Fibroblast of mammary gland (primary cell): ENCODE results near the gene TNNC2.
"Not testable (repeated sequence)": the region's sequence is repeated elsewhere in the genome, so short reads cannot be mapped to it uniquely, and the experiment has no call there.

Experiments used
- DNase-seq: peaks from one replicate; pipeline ENCODE4 v3.0.0-alpha.2; 2010; ENCODE audit warnings: low read depth
- H3K4me3 ChIP-seq: 2 replicates; pipeline ENCODE4 v1.5.1; 2011; ENCODE audit warnings: low read depth, mild to moderate bottlenecking, low read length, moderate library complexity; ENCODE audit not compliant: control insufficient read depth
- TF ChIP-seq, protein P1 (sequence below): conservative IDR thresholded peaks from 2 replicates; pipeline ENCODE4 v1.5.1; 2011; ENCODE audit warnings: low read depth, low read length, inconsistent platforms; ENCODE audit not compliant: control insufficient read depth, insufficient read depth

TNNC2 gene

GRCh38 chr20:45832619-45833018, 5.5 kb upstream of the TNNC2 start:
- no peak for DNase-seq
- TF ChIP-seq, protein P1, sequence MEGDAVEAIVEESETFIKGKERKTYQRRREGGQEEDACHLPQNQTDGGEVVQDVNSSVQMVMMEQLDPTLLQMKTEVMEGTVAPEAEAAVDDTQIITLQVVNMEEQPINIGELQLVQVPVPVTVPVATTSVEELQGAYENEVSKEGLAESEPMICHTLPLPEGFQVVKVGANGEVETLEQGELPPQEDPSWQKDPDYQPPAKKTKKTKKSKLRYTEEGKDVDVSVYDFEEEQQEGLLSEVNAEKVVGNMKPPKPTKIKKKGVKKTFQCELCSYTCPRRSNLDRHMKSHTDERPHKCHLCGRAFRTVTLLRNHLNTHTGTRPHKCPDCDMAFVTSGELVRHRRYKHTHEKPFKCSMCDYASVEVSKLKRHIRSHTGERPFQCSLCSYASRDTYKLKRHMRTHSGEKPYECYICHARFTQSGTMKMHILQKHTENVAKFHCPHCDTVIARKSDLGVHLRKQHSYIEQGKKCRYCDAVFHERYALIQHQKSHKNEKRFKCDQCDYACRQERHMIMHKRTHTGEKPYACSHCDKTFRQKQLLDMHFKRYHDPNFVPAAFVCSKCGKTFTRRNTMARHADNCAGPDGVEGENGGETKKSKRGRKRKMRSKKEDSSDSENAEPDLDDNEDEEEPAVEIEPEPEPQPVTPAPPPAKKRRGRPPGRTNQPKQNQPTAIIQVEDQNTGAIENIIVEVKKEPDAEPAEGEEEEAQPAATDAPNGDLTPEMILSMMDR, result no peak
- no peak overlapping the region for H3K4me3 ChIP-seq

- DNase-seq, H3K4me3 ChIP-seq: not testable (repeated sequence)
These were observed 2.6 kb upstream of the TNNC2 start for GRCh38 chr20:45829673-45830106.

GRCh38 chr20:45828589-45828988, 1.5 kb upstream of the TNNC2 start:
- no peak for DNase-seq
- no peak overlapping the region for H3K4me3 ChIP-seq

GRCh38 chr20:45827712-45828111, 600 bp upstream of the TNNC2 start:
- DNase-seq, result no peak
- TF ChIP-seq, protein P1, result no peak
- no peak overlapping the region for H3K4me3 ChIP-seq

More at GRCh38 chr20:45828589-45828988, 1.5 kb upstream of the TNNC2 start:
- TF ChIP-seq, protein P1, result no peak

DNA sequence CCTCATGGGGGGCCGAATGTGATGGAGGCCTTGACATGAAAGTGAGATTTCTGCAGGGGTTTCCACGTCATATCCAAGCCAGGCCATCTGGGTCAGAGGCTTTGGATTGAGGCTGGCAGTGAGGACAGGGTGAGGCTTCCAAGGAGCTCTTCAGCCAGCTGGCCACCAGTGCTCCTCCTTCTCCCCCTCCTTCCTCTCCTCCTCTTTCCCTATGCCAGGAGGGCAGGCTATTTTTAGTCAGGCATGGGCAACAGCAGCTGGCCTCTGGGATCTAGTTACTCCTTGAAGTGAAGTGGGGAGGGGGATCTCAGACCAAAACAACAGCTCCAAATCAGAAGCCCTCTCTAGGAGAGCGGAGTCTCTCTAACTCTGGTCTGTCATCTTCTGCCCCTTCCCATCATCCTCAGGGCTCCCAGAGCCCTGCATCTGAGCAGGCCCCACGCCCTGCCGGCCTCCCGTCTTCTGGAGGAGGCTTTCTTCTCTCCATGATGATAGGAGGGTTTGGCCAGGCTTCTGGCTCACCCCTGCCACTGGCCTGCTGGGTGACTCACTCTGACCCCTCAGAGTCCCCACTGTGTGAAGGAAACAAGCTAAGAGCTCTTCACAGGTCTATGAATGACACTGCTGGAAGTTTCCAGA, 612 bp downstream of the TNNC2 start:
- DNase-seq, result peak; percentile 55
- TF ChIP-seq, protein P1, result no peak
- H3K4me3 ChIP-seq, result no peak overlapping the region

GRCh38 chr20:45823949-45824835, 2.9 kb downstream of the TNNC2 start:
- H3K4me3 ChIP-seq, result no peak overlapping the region
- peak; percentile 52 for DNase-seq
- TF ChIP-seq, protein P1, result peak; percentile 46

GRCh38 chr20:45822857-45823256, 4.3 kb downstream of the TNNC2 start:
- TF ChIP-seq, protein P1, result no peak
- H3K4me3 ChIP-seq, result no peak overlapping the region
- DNase-seq, result no peak
